ENCODE results near the gene PROZ. TPM values are rescaled to one million over a fixed set of nuclear protein-coding genes. Genes with fewer than 3 reads are reported as not detected.
A peak's percentile ranks its signal among the peaks of the same experiment; 100 is the strongest.

The PROZ gene
- total and polyA plus RNA-seq, 2 of the 13 experiments (the other 11 are each of a cell fraction or from before 2014, with no cell fraction given) = 5.6 to 22.5 TPM

DNA sequence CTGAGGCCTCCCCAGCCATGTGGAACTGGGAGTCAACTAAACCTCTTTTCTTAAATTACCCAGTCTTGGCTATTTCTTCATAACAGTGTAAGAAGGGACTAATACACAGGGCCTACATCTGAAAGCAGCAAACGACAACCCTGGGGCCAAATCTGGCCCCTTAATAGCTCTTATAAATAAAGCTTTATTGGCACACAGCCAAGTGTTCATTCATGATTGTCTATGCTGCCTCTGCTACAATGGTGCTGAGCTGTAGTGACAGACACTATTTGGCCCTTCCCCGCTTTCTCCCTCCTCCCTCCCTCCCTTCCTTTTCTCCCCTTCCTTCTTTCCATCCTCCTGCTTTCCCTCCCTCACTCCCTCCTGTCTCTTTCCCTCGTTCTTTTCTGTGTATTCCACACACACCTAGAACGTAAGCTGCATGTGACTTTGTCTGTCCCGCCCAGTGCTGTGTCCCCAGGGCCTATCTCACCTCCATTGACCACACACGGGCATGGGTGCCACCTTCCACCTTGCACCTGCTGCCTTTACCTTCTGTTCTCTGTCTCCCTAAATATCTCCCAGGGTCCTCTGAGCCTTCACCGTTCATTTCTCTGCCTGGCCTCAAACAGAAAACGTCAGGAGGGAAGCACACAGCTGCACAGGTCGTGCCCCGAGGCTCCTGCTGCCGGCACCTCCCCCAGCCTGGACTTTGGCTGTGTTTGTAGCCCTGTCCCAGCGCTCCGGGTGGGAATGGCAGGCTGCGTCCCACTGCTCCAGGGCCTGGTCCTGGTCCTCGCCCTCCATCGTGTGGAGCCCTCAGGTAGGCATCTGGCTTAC, at the start of gene PROZ (continued):
- TF ChIP-seq, protein P1, sequence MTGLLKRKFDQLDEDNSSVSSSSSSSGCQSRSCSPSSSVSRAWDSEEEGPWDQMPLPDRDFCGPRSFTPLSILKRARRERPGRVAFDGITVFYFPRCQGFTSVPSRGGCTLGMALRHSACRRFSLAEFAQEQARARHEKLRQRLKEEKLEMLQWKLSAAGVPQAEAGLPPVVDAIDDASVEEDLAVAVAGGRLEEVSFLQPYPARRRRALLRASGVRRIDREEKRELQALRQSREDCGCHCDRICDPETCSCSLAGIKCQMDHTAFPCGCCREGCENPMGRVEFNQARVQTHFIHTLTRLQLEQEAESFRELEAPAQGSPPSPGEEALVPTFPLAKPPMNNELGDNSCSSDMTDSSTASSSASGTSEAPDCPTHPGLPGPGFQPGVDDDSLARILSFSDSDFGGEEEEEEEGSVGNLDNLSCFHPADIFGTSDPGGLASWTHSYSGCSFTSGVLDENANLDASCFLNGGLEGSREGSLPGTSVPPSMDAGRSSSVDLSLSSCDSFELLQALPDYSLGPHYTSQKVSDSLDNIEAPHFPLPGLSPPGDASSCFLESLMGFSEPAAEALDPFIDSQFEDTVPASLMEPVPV (CRISPR knock-in tag; IDR thresholded peaks at IDR 0.05) = 0 out of 2 replicates have a peak, but pooled peaks have one; percentile 15
- TF ChIP-seq ZNF253 (CRISPR knock-in tag; IDR thresholded peaks at IDR 0.05; ENCODE audit: borderline replicate concordance) (no peak), ZNF441 (CRISPR knock-in tag; IDR thresholded peaks at IDR 0.05; ENCODE audit: borderline replicate concordance) (peak; percentile 61), ZNF121 (CRISPR knock-in tag; IDR thresholded peaks at IDR 0.05) (peak; percentile 37; the same call in 1 of the 2 replicates), HNRNPL (IDR thresholded peaks at IDR 0.05; ENCODE audit: low read depth, low read length) (0 out of 2 replicates have a peak, but pooled peaks have one; percentile 30), NRL (CRISPR knock-in tag; IDR thresholded peaks at IDR 0.05; ENCODE audit: borderline replicate concordance) (peak; percentile 50; the same call in 1 of the 2 replicates), ELF4 (CRISPR knock-in tag; IDR thresholded peaks at IDR 0.05; ENCODE audit: borderline replicate concordance) (no peak), SKI (IDR thresholded peaks at IDR 0.05; ENCODE audit: partially characterized antibody) (peak; percentile 33), RXRA (CRISPR knock-in tag; IDR thresholded peaks at IDR 0.05) (peak; percentile 73; the same call in 1 of the 2 replicates), ZNF883 (CRISPR knock-in tag; IDR thresholded peaks at IDR 0.05; ENCODE audit: not compliant biosample characterization) (peak; percentile 79), TOE1 (CRISPR knock-in tag; IDR thresholded peaks at IDR 0.05) (no peak), TRIM24 (CRISPR knock-in tag; IDR thresholded peaks at IDR 0.05) (0 out of 2 replicates have a peak, but pooled peaks have one; percentile 17), ZNF510 (CRISPR knock-in tag; IDR thresholded peaks at IDR 0.05; ENCODE audit: low read depth) (no peak), NCOR1 (IDR thresholded peaks at IDR 0.05; ENCODE audit: borderline replicate concordance, low read length) (peak; percentile 73; the same call in 1 of the 2 replicates), NR1H2 (CRISPR knock-in tag; IDR thresholded peaks at IDR 0.05; ENCODE audit: borderline replicate concordance, low read depth) (no peak)
- TF ChIP-seq, protein P2, sequence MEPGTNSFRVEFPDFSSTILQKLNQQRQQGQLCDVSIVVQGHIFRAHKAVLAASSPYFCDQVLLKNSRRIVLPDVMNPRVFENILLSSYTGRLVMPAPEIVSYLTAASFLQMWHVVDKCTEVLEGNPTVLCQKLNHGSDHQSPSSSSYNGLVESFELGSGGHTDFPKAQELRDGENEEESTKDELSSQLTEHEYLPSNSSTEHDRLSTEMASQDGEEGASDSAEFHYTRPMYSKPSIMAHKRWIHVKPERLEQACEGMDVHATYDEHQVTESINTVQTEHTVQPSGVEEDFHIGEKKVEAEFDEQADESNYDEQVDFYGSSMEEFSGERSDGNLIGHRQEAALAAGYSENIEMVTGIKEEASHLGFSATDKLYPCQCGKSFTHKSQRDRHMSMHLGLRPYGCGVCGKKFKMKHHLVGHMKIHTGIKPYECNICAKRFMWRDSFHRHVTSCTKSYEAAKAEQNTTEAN (CRISPR knock-in tag; conservative IDR thresholded peaks at IDR 0.05) = no peak
- TF ChIP-seq, protein P3, sequence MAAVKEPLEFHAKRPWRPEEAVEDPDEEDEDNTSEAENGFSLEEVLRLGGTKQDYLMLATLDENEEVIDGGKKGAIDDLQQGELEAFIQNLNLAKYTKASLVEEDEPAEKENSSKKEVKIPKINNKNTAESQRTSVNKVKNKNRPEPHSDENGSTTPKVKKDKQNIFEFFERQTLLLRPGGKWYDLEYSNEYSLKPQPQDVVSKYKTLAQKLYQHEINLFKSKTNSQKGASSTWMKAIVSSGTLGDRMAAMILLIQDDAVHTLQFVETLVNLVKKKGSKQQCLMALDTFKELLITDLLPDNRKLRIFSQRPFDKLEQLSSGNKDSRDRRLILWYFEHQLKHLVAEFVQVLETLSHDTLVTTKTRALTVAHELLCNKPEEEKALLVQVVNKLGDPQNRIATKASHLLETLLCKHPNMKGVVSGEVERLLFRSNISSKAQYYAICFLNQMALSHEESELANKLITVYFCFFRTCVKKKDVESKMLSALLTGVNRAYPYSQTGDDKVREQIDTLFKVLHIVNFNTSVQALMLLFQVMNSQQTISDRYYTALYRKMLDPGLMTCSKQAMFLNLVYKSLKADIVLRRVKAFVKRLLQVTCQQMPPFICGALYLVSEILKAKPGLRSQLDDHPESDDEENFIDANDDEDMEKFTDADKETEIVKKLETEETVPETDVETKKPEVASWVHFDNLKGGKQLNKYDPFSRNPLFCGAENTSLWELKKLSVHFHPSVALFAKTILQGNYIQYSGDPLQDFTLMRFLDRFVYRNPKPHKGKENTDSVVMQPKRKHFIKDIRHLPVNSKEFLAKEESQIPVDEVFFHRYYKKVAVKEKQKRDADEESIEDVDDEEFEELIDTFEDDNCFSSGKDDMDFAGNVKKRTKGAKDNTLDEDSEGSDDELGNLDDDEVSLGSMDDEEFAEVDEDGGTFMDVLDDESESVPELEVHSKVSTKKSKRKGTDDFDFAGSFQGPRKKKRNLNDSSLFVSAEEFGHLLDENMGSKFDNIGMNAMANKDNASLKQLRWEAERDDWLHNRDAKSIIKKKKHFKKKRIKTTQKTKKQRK (IDR thresholded peaks at IDR 0.05; ENCODE audit: low read length) = no peak
- TF ChIP-seq, protein P4, sequence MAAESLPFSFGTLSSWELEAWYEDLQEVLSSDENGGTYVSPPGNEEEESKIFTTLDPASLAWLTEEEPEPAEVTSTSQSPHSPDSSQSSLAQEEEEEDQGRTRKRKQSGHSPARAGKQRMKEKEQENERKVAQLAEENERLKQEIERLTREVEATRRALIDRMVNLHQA (CRISPR knock-in tag; IDR thresholded peaks at IDR 0.05) = no peak
- TF ChIP-seq, protein P5, sequence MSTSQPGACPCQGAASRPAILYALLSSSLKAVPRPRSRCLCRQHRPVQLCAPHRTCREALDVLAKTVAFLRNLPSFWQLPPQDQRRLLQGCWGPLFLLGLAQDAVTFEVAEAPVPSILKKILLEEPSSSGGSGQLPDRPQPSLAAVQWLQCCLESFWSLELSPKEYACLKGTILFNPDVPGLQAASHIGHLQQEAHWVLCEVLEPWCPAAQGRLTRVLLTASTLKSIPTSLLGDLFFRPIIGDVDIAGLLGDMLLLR (CRISPR knock-in tag; IDR thresholded peaks at IDR 0.05) = no peak
- TF ChIP-seq, protein P6, sequence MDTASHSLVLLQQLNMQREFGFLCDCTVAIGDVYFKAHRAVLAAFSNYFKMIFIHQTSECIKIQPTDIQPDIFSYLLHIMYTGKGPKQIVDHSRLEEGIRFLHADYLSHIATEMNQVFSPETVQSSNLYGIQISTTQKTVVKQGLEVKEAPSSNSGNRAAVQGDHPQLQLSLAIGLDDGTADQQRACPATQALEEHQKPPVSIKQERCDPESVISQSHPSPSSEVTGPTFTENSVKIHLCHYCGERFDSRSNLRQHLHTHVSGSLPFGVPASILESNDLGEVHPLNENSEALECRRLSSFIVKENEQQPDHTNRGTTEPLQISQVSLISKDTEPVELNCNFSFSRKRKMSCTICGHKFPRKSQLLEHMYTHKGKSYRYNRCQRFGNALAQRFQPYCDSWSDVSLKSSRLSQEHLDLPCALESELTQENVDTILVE (CRISPR knock-in tag; IDR thresholded peaks at IDR 0.05) = peak; percentile 72

All from HepG2 (cell line).